Activated naive CD4-positive, alpha-beta T cell treated with anti-CD3 and anti-CD28 coated beads, Interleukin-2, amount 50 U/mL, for 72 hours (primary cell): ENCODE results near the gene CST6. TPM values are rescaled to one million over a fixed set of nuclear protein-coding genes. Genes with fewer than 3 reads are reported as not detected.
"Not testable (repeated sequence)": the region's sequence is repeated elsewhere in the genome, so short reads cannot be mapped to it uniquely, and the experiment has no call there.

Experiments
- ATAC-seq, 2 donors: fragments of 150-1000 bp; cut with Tn5 transposase; 2 replicates each; pipeline ENCODE4 v1.10.0; 2021; ENCODE audit warnings: mild to moderate bottlenecking in 2 of 2, moderate library complexity in 2 of 2
- DNase-seq, 2 donors: peaks; one replicate each; pipeline ENCODE4 v3.0.0; 2021 to 2022; ENCODE audit warnings: low spot score in 2 of 2
- H3K27ac Mint-ChIP-seq, 2 donors: one replicate each; pipeline ENCODE4 v1.8.0; 2022; ENCODE audit warnings: mild to moderate bottlenecking in 2 of 2, mixed read lengths in 2 of 2
- H3K36me3 Mint-ChIP-seq, 2 donors: one replicate each; pipeline ENCODE4 v1.8.0; 2022; ENCODE audit warnings: mixed read lengths in 2 of 2
- H3K9me3 Mint-ChIP-seq, 2 donors: one replicate each; pipeline ENCODE4 v1.8.0; 2022; ENCODE audit warnings: mixed read lengths in 2 of 2
- total RNA-seq, 2 donors: library from RNA; stranded (reverse); gene quantifications; one replicate each; pipeline ENCODE4 v1.2.3, GENCODE V29; 2022

CST6 gene
- total RNA-seq, 2 donors from 2014 or later: 0.43 TPM; not detected in 1

DNA sequence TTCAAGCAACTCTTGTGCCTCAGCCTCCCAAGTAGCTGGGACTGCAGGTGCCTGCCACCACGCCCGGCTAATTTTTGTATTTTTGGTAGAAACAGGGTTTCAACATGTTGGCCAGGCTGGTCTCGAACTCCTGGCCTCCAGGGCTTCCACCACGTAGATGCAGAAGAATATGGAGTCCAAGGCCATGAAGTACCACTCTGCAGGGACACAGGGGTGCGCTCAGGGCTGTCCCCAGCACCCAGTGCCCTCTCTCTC, 11.3 kb downstream of the CST6 start:
- H3K36me3 Mint-ChIP-seq, ATAC-seq, DNase-seq, H3K27ac Mint-ChIP-seq, H3K9me3 Mint-ChIP-seq: not testable (repeated sequence)

DNA sequence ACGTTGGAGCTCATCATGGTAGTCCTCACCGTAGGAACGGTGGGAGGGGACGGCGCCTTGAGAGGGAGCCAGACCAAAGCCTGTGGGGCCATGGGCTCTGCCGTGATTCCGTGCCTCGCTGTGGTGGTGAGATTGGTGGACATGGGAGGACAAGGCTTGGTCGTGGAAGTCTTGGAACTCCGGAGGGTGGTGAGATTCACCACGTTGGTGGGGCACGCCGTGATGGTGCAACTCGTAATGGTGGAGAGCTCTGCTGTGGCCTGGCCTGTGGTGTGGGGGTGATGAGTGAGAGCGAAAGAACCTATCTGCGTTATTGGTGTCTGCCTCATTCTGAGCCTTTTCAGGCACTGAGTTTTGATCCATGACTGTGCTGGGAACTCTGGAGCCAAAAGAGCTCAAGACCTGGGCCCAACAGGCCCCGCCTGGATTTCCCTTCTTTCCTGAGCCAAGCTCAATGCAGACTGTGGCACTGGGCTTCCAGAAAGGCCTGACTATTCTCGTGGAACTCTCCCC, 14.3 kb downstream of the CST6 start, which contains the start of gene CATSPER1:
Gene CATSPER1 (minus strand): TSS at position 463 of the 513 bp plus-strand sequence. CDS start 100 bp downstream, at position 363.
- Mint-ChIP-seq H3K9me3 (no peaks in the 10 kb centered on the region), H3K36me3 (no peaks in the 10 kb centered on the region), H3K27ac (no peak within 1 kb of the TSS)
- no peak for ATAC-seq
- no peak for DNase-seq

DNA sequence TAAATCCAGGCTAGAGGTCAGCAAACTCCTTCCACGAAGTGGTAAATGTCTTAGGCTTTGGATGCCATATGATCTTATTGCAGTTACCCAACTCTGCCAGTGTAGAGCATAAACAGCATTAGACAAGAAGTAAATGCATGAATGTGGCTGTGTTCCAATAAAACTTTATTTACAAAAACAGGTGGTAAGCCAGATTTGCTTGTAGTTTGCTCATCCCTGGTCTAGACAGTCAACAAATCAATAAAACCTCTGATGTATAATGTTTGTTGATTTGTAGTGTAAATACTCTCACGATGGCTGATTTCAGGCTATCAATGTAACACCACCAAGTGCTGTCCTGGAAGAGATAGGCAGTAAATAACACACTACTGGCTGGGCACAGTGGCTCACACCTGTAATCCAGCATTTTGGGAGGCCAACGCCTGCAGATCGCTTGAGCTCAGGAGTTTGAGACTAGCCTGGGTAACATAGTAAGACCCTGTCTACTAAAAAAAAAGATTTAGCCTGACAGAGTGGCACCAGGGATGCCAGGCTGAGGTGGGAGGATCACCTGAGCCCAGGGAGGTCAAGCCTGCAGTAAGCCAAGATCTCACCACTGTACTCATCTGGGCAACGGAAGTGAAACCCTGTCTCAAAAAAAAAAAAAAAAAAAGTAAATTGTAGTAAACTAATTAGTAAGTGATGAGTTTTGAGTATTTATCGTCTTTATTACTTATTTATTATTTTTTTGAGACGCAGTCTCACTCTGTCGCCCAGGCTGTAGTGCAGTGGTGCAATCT, 21.3 kb downstream of the CST6 start:
- Mint-ChIP-seq H3K27ac (no peak overlapping the region), H3K36me3 (no peaks in the 10 kb centered on the region), H3K9me3 (no peaks in the 10 kb centered on the region)
- ATAC-seq: no peak
- no peak for DNase-seq

DNA sequence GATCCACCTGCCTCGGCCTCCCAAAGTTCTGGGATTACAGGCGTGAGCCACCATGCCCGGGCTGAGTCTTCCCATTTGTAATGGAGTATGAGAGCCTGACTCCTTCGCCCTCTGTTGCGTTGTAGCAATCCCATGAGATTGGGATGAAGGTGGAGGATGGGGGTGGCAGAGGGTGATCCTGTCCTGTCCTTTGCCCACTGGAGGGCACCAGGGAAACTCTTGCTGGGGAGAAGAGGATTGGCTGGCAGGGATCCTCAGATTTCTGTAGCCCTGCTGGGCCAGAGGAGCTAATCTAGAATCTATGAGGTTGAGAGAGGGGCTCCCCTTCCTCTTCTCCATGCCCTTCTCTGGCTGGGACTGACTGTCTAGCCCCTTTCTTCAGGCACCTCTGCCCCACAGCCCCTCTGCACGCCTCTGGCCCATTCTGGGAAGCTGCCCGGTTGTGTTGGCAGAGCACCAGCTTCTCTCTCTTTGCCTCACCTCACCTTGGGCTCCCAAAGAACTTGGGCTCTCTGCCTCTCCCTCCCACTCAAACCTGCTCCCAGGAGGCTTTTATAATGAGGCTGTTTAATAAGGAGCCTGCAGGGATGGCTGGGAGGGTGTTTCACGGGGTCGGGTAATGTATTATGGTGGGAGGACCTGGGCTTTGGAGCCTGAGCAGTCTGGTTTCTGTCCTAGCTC, 24.0 kb downstream of the CST6 start:
- H3K27ac Mint-ChIP-seq: no peak overlapping the region
- DNase-seq: no peak
- no peak for ATAC-seq
- H3K36me3 Mint-ChIP-seq: no peaks in the 10 kb centered on the region
- H3K9me3 Mint-ChIP-seq: no peaks in the 10 kb centered on the region

DNA sequence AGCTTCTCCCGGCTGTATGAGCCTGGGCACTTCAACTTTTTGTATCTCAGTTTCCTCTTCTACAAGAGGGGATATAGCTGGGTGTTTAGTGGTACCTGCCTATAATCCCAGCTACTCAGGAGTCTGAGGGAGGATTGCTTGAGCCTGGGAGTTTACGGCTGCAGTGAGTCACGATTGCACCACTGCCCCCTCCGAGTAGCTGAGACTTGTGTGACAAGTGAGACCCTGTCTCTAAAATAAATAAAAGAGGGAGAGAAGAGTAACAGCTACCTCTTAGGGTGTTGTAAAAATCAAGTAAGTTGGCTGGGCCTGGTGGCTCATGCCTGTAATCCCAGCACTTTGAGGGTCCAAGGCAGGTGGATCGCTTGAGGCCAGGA, 24.5 kb downstream of the CST6 start:
- no peak for ATAC-seq
- Mint-ChIP-seq H3K27ac (no peak overlapping the region), H3K9me3 (no peaks in the 10 kb centered on the region), H3K36me3 (no peaks in the 10 kb centered on the region)
- no peak for DNase-seq

DNA sequence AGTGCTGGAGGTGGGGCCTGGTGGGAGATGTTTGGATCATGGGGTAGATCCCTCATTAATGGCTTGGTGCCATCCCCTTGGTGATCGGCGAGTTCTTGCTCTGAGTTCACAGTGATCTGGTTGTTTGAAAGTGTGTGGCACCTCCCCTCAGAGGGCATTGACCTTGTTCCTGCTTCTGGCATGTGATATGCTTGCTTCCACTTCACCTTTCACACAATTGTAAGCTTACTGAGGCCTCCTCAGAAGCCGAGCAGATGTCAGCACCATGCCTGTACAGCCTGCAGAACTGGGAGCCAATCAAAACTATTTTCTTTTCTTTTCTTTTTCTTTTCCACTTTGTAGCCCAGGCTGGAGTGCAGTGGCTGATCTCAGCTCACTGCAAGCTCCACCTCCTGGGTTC, 25.5 kb downstream of the CST6 start:
- ATAC-seq: no peak
- no peak overlapping the region for H3K27ac Mint-ChIP-seq
- H3K36me3 Mint-ChIP-seq: no peaks in the 10 kb centered on the region
- H3K9me3 Mint-ChIP-seq: no peaks in the 10 kb centered on the region
- DNase-seq: no peak

DNA sequence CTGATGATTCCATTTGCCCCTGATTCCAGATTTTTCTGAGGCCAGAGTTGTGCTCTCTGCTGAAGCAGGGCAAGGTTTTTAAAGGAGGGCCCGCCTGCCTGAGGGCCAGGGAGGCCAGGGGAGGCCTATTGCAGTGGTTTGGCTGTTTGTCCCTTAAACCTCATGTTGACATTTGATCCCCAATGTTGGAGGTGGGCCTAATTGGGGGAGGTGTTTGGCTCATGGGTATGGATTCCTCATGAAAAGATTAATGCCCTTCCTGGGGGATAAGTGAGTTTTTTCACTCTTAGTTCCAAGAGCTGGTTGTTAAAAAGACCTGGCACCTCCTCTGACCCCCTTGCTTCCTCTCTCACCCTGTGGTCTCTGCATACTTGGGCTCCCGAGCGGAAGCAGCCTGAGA, 28.0 kb downstream of the CST6 start:
- DNase-seq (no peak), ATAC-seq (no peak)
- peak overlapping the region in 1 of 2 donors; percentile 46 for H3K27ac Mint-ChIP-seq
- H3K9me3 Mint-ChIP-seq: no peaks in the 10 kb centered on the region
- H3K36me3 Mint-ChIP-seq: no peaks in the 10 kb centered on the region

DNA sequence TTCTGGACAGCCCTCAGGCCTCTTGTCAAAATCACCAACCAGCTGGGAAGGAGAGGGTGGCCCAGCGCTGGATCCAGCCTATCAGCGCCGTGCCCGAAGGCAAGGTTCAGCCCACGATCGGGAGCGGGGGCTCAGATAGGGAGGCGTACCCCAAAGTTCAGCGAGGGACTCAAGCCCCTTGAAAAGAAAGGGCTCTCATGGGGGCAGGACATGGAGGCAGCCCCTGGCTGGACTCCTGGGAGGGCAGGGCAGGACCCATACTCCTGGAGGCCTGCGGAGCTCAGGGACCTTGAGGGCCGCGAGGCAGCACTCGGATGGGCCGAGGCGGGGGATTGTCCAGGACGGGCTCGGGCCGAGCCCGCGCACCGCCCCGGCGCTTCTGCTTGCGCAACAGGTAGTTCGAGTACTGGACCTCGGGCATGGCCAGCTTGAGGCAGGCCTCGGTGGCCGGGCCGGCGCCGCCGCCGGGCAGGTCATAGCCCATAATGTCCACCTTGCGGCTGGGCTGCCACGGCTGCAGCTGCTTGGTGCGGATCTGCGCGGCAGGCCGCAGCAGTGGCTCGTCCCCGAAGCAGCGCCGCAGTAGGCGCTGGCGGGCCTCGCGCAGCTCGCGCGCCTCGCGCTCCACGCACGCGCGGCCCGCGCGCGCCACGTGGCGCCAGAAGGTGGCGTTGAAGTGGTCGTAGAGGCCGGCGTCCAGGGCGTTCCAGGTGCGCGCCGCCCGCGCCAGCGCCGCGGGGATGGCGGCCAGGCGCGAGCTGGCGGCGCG, 30.6 kb downstream of the CST6 start:
- H3K27ac Mint-ChIP-seq: no peak overlapping the region
- ATAC-seq: no peak
- DNase-seq: no peak
- H3K36me3 Mint-ChIP-seq: no peaks in the 10 kb centered on the region
- H3K9me3 Mint-ChIP-seq: no peaks in the 10 kb centered on the region

DNA sequence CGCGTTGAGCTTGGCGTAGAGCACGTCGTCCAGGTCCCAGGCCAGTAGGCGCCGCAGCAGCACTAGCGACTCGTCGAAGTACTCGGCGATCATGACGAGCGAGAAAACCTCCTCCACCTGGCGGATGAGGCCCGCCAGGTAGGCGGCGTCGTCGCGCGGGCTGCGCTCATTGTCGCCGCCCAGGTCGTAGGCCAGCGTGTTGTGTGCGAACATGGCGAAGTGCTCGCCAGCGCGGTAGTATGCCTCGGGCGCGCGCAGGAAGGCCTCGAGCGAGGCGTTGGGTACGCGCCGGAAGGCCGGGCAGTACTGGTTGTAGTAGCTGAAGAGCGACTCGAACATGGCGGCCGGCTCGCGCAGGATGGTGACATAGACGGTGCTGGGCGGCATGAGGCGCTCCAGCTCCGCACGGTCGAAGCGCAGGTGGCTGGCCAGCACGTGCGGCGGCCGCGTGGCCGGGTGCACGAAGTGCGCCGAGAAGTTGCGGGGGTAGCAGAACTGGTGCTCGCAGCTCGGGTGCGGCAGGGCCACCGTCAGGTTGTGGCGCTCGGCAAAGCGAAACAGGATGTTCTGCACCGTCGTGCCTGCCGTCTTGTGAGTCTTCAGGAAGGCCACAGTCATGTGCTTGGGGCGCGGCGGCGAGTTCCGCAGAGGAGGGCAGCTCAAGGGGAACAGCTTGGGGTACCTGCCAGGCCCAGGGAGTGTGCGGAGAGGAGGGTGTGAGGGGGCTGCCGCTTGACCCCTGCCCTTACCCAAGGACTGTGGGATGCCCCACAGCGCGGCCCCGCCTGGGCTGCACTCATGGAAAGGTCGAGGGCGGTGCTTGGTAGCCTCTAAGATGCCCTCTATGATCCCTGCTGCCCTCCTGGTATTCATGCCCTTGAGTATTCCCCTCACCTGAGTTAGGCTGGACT, 31.4 kb downstream of the CST6 start:
- DNase-seq (no peak), ATAC-seq (no peak)
- no peak overlapping the region for H3K27ac Mint-ChIP-seq
- H3K9me3 Mint-ChIP-seq: no peaks in the 10 kb centered on the region
- H3K36me3 Mint-ChIP-seq: no peaks in the 10 kb centered on the region

DNA sequence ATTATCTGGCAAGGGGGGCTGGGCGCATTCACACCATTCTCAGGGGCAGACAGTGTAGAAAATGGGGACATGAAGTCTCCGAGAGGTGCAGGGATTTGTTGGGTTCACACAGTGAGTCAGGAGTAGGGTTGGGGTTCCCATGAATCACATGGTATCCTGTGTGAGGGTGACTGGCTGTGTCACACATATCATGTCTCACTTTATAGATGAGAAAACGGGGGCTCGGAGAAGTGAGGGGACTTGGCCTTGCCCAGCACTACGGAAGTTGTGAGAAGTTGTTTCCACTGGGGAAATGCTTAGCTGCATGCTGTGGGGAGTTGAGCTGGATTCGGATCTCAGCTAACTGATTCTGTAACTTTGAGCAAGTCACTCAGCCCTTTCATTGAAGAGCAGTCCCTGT, 32.9 kb downstream of the CST6 start:
- Mint-ChIP-seq H3K36me3 (no peaks in the 10 kb centered on the region), H3K9me3 (no peaks in the 10 kb centered on the region), H3K27ac (peak overlapping the region in 1 of 2 donors; percentile 2)
- DNase-seq: peak in 1 of 2 donors; percentile 18
- peak; percentile 64 to 70 for ATAC-seq

DNA sequence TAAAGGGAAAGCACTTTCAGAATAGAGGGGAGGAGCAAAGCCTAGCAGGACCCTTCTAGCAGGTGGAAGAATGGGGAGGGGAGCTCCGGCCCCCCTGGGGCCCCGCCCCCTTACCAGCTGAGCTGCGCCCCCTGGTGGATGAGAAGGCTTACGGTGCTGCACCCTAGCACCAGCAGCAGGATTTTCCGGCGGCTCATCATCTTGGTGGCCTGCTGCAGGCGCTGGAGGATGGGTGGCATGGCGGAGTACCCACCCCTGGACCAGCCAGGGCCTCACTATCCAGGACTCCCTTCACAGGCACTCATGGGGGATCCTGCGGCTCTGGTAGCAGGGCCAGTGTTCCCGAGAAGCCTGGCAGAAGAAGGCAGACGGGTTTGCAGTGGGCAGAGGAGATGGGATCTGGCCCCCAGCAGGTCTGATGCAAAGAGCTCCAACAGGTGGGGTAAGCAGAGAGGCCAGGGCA, 33.4 kb downstream of the CST6 start:
- Mint-ChIP-seq H3K36me3 (no peaks in the 10 kb centered on the region), H3K27ac (peak overlapping the region in 1 of 2 donors; percentile 2), H3K9me3 (no peaks in the 10 kb centered on the region)
- DNase-seq (peak; percentile 72 to 93), ATAC-seq (peak; percentile 92 to 94)

DNA sequence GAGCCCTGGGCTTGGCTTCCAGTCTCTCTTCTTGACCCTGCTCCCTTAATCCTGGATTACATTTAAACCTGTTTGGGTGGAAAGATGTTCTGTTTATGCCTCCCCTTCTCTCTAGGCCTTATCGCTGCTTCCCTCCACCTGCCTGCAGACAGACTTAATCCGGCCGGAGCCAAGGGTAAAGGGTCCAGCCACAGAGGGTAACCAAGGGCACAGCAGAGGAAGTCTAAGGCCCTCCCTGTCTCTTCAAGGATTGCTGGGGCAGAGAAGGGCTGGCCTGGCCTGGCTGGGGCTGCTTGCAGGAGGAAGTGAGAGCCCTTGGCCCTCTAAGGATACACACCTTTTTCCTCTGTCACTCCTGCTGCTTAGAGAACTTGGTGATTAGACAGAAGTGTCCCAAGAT, 35.1 kb downstream of the CST6 start:
- H3K36me3 Mint-ChIP-seq: no peaks in the 10 kb centered on the region
- DNase-seq: no peak
- no peak overlapping the region for H3K27ac Mint-ChIP-seq
- H3K9me3 Mint-ChIP-seq: no peaks in the 10 kb centered on the region
- no peak for ATAC-seq

DNA sequence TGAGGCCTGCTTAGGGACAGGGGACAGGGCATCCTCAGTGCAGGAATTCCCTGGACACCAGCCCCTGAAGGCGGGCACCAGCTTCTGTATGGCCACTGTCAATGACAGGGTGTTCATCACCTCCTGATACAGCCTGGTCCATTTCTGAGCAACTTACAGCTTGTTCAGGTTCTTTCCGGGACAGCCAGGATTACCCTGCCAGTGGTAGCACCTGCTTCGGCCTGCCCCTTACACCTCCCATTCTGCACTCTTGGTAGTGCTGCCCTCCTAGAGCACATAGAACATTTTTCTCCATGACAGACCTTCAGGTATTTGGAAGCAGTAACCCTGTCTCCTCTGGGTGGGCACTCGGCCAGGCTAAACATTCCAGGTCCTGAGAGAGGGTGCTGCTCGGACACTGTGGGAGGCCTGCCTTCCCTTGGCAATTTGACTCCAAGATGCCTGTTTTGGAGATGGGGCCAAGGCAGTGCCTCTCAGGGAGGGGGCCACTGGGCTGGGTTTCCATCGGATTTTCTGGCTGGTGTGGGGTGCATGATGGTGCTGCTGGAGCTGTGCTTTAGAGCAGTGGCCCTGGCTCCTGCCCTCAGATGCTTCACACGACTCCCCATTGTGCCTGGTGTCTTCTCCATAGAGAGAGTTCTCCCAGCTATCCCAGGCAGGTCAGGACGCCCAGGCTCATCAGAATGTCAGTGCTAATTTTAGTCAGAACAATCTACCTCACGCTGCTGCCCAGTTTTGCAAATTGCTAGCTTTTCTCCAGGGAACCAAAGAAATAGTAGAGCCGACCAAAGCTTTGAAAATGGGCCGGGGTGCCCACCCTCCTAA, 35.9 kb downstream of the CST6 start:
- H3K27ac Mint-ChIP-seq: no peak overlapping the region
- H3K36me3 Mint-ChIP-seq: peaks cover 8% of the 10 kb centered on the region in 2 donors
- H3K9me3 Mint-ChIP-seq: no peaks in the 10 kb centered on the region
- ATAC-seq (no peak), DNase-seq (no peak)

DNA sequence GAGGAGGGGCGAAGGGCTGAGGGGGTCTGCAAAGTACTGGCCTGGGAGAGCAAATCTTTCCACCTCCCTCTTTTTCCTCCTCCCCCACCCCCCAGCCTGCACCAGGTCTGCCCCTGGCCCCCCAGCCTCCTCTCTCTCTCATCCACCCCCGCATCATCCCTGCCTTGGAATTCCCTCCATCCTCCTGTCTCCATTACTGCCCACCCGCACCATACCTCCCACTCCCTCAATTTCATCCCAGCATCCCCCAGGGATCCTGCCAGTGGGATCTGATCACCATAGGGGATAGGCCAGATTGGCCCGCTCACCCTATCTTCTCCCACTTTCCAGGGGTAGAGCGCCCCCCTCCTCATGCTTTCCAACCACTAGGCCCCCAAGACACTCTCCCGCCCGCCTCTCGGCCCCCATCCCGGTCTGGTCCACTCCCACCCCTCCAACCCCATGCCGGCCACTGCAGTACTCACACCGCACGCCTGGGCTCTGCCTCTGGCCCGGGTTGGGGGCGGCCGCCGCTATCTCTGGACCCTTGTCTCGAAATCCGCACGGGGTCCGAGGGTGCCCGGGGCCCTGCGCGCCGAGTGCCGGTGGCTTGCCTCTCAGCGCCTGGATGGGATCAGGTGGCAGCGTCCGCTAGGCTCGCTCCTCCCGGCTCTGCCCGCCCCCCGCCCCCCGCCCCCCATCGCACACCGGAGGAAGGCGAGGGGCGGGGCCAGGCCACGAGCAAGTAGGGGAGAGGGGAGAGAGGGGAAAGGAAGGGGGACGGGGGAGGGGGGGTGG, 36.9 kb downstream of the CST6 start, which contains the start of gene GAL3ST3:
Gene GAL3ST3 (minus strand): TSS at position 615 of the 777 bp plus-strand sequence. CDS start 3,746 bp downstream, outside the sequence.
- peaks cover 15 to 16% of the 10 kb centered on the region in 2 donors for H3K36me3 Mint-ChIP-seq
- no peak within 1 kb of the TSS for H3K27ac Mint-ChIP-seq
- no peak for ATAC-seq
- no peaks in the 10 kb centered on the region for H3K9me3 Mint-ChIP-seq
- DNase-seq: no peak
